HepG2 (cell line): ENCODE measurements around the gene DLL1.
A peak's percentile ranks its signal among the peaks of the same experiment; 100 is the strongest.

Source experiments
- ELF1 ChIP-seq: sonication (generic); formaldehyde crosslinking; IDR thresholded peaks from 2 replicates; pipeline ENCODE4 v1.4.0; 2020; ENCODE audit warnings: missing genetic modification reagents
- KLF9 ChIP-seq: IDR thresholded peaks from 2 replicates; pipeline ENCODE4 v1.6.1; 2016; ENCODE audit warnings: low read depth
- POLR2AphosphoS5 ChIP-seq: IDR thresholded peaks from 2 replicates; pipeline ENCODE4 v1.6.1; 2012; ENCODE audit warnings: low read depth, low read length
- RAD21 ChIP-seq: fragments of 450-650 bp; formaldehyde crosslinking; IDR thresholded peaks from 2 replicates; pipeline ENCODE4 v1.5.0; 2020; ENCODE audit warnings: mild to moderate bottlenecking
- USF2 ChIP-seq, 2 experiments: sonication (generic) in 1 of 2; formaldehyde crosslinking in 1 of 2; IDR thresholded peaks; 2 replicates each; pipeline versions ENCODE4 v1.5.1 to v1.6.1; 2011 to 2020; ENCODE audit warnings: borderline replicate concordance in 1 of 2, low read depth in 1 of 2, low read length in 1 of 2, mild to moderate bottlenecking in 1 of 2, missing genetic modification reagents in 1 of 2, moderate library complexity in 1 of 2
- ZNF292 ChIP-seq: sonication (generic); formaldehyde crosslinking; IDR thresholded peaks from 2 replicates; pipeline ENCODE4 v1.8.1; 2022; ENCODE audit warnings: mild to moderate bottlenecking, low read depth, missing genetic modification reagents, borderline replicate concordance

GRCh38 chr6:170305805-170306323 lies 15.0 kb upstream of the DLL1 start:
- TF ChIP-seq POLR2AphosphoS5: no peak
- TF ChIP-seq USF2 (IDR thresholded peaks at IDR 0.05; ENCODE audit: low read depth, low read length): no peak
- no peak for TF ChIP-seq USF2 (CRISPR knock-in tag; IDR thresholded peaks at IDR 0.05; ENCODE audit: borderline replicate concordance)
- no peak for TF ChIP-seq ZNF292 (CRISPR knock-in tag)
- peak; percentile 23; the same call in 1 of the 2 replicates for TF ChIP-seq RAD21
- TF ChIP-seq KLF9: no peak; the same call in 1 of the 2 replicates
- TF ChIP-seq ELF1 (CRISPR knock-in tag): no peak
